Neural cell (in vitro differentiated cells): ENCODE measurements around the gene USP17L20. TPM values are rescaled to one million over a fixed set of nuclear protein-coding genes. Genes with fewer than 3 reads are reported as not detected.
"Not testable (repeated sequence)": the region's sequence is repeated elsewhere in the genome, so short reads cannot be mapped to it uniquely, and the experiment has no call there.

Source experiments
- H2AFZ ChIP-seq: fragments of 200-600, 300-800 bp; sonication (generic), shearing (Covaris generic); 2 replicates; pipeline ENCODE4 v1.6.0; 2014; ENCODE audit warnings: low read depth, mild to moderate bottlenecking, antibody characterized with exemption, low read length, moderate library complexity
- H3F3A ChIP-seq: fragments of 200-600 bp; shearing (Covaris generic); 2 replicates; pipeline ENCODE4 v1.6.1; 2016; ENCODE audit warnings: mild to moderate bottlenecking, moderate library complexity, mixed read lengths, antibody characterized with exemption, low read length; ENCODE audit not compliant: insufficient read depth, poor library complexity, severe bottlenecking
- H3K27ac ChIP-seq: fragments of 200-600, 300-800 bp; sonication (generic), shearing (Covaris generic); 2 replicates; pipeline ENCODE4 v1.5.1; 2014; ENCODE audit warnings: mild to moderate bottlenecking, low read length, moderate library complexity
- H3K27me3 ChIP-seq: fragments of 300-800, 200-600 bp; sonication (generic), shearing (Covaris generic); 2 replicates; pipeline ENCODE4 v1.6.0; 2014; ENCODE audit warnings: mild to moderate bottlenecking, low read depth, low read length, moderate library complexity; ENCODE audit not compliant: insufficient read depth
- H3K36me3 ChIP-seq: fragments of 300-800, 200-600 bp; sonication (generic), shearing (Covaris generic); 2 replicates; pipeline ENCODE4 v1.5.1; 2014; ENCODE audit warnings: mild to moderate bottlenecking, antibody characterized with exemption, low read length, moderate library complexity; ENCODE audit not compliant: insufficient read depth
- H3K4me2 ChIP-seq: fragments of 300-800, 200-600 bp; sonication (generic), shearing (Covaris generic); 2 replicates; pipeline ENCODE4 v1.6.0; 2014; ENCODE audit warnings: mild to moderate bottlenecking, low read length
- H3K4me3 ChIP-seq: fragments of 300-800, 200-600 bp; sonication (generic), shearing (Covaris generic); 2 replicates; pipeline ENCODE4 v1.5.1; 2014; ENCODE audit warnings: mild to moderate bottlenecking, low read length, moderate library complexity
- H3K79me2 ChIP-seq: fragments of 200-600 bp; shearing (Covaris generic); replicated peaks from 2 replicates; pipeline ENCODE4 v1.6.0; 2014; ENCODE audit warnings: mild to moderate bottlenecking, low read length, moderate library complexity; ENCODE audit not compliant: insufficient read depth
- H3K9ac ChIP-seq: fragments of 300-800, 200-600 bp; sonication (generic), shearing (Covaris generic); 2 replicates; pipeline ENCODE4 v1.6.1; 2016; ENCODE audit warnings: mild to moderate bottlenecking, low read length, mixed read lengths
- H3K9me2 ChIP-seq: fragments of 200-600 bp; shearing (Covaris generic); 2 replicates; pipeline ENCODE4 v1.6.1; 2016; ENCODE audit warnings: mild to moderate bottlenecking, low read length, mixed read lengths; ENCODE audit not compliant: insufficient read depth
- H3K9me3 ChIP-seq: fragments of 200-600, 300-800 bp; sonication (generic), shearing (Covaris generic); 2 replicates; pipeline ENCODE4 v1.6.1; 2016; ENCODE audit warnings: mild to moderate bottlenecking, mixed run types, low read length, moderate library complexity, mixed read lengths
- H4K20me1 ChIP-seq: fragments of 200-600 bp; shearing (Covaris generic); 2 replicates; pipeline ENCODE4 v1.6.1; 2016; ENCODE audit warnings: mild to moderate bottlenecking, mixed run types; ENCODE audit not compliant: insufficient read depth
- polyA plus RNA-seq: library from polyadenylated mRNA; depleted of rRNA; stranded (reverse); fragments of >200 nt; gene quantifications from 2 replicates; pipeline ENCODE4 v1.2.3, GENCODE V29; 2014

The USP17L20 gene
- polyA plus RNA-seq, 1 donor from 2014 or later: not detected

DNA sequence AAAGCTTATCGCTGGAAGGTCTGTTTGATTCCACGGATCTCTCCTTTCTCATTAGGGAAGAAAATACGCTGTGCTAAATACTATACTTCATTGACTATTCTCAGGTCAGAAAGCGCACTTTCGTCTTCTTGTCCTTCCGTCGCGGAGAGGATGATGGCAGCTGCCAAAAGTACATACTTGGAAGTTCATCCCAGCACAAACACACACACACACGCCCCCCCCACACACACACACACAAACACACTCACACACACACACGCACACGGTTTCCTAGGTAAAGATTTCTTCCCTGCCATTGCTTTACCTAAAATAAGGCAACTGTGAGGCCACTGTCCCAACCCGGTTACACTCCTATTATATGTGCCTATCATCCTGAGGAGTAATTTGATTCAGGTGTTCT is 19.5 kb upstream of the USP17L20 start:
- not testable (repeated sequence) for H3K9me2 ChIP-seq, H3K4me2 ChIP-seq, H3K9me3 ChIP-seq, H3K27me3 ChIP-seq, H3K79me2 ChIP-seq, H3K4me3 ChIP-seq, H3F3A ChIP-seq, H2AFZ ChIP-seq, H3K27ac ChIP-seq, H3K9ac ChIP-seq, H3K36me3 ChIP-seq, H4K20me1 ChIP-seq

DNA sequence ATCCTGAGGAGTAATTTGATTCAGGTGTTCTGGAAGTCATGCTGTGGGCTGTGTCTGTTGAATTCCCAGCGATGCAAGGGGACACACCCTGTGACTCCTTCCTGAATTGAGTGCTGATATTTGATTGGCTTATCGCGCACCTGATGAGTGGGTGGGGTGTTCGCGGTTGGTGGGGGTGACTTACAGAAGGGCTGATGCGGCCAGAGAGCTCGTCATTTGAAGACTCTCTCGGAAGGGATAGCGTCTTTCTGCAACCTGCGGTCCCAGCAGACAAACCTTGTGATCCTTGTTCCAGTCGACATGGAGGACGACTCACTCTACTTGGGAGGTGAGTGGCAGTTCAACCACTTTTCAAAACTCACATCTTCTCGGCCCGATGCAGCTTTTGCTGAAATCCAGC is 14.3 kb upstream of the USP17L20 start, which contains the start of gene USP17L17:
USP17L17 (plus strand) TSS at position 301 of the 400 bp plus-strand sequence; CDS start at position 301, 0 bp downstream.
- not testable (repeated sequence) for H3K79me2 ChIP-seq, H3F3A ChIP-seq, H3K9me3 ChIP-seq, H3K9ac ChIP-seq, H3K36me3 ChIP-seq, H3K4me2 ChIP-seq, H3K27me3 ChIP-seq, H2AFZ ChIP-seq, H3K27ac ChIP-seq, H4K20me1 ChIP-seq, H3K9me2 ChIP-seq, H3K4me3 ChIP-seq

DNA sequence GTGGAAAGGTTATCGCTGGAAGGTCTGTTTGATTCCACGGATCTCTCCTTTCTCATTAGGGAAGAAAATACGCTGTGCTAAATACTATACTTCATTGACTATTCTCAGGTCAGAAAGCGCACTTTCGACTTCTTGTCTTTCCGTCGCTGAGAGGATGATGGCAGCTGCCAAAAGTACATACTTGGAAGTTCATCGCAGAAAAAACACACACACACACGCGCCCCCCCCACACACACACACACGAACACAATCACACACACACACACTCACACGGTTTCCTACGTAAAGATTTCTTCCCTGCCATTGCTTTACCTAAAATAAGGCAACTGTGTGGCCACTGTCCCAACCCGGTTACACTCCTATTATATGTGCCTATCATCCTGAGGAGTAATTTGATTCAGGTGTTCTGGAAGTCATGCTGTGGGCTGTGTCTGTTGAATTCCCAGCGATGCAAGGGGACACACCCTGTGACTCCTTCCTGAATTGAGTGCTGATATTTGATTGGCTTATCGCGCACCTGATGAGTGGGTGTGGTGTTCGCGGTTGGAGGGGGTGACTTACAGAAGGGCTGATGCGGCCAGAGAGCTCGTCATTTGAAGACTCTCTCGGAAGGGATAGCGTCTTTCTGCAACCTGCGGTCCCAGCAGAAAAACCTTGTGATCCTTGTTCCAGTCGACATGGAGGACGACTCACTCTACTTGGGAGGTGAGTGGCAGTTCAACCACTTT is 9.8 kb upstream of the USP17L20 start, which contains the start of gene USP17L18:
USP17L18 (plus strand) TSS at position 678 of the 728 bp plus-strand sequence; CDS start at position 678, 0 bp downstream.
- not testable (repeated sequence) for H3K27me3 ChIP-seq, H3K9me2 ChIP-seq, H3K27ac ChIP-seq, H3K9me3 ChIP-seq, H3K4me3 ChIP-seq, H3K36me3 ChIP-seq, H3K79me2 ChIP-seq, H4K20me1 ChIP-seq, H3K4me2 ChIP-seq, H2AFZ ChIP-seq, H3F3A ChIP-seq, H3K9ac ChIP-seq

- H3K4me3 ChIP-seq, H2AFZ ChIP-seq: not testable (repeated sequence)
Measured at GRCh38 chr4:9253078-9253477, 4.8 kb upstream of the USP17L20 start, which contains the start of gene USP17L19. USP17L19 (plus strand) TSS chr4:9253378; CDS start chr4:9253378, 0 bp downstream.

GRCh38 chr4:9262572-9262971 is 4.6 kb downstream of the USP17L20 start, which contains the start of gene USP17L21:
USP17L21 (plus strand) TSS chr4:9262872; CDS start chr4:9262872, 0 bp downstream.
- H2AFZ ChIP-seq, H3K4me2 ChIP-seq, H3K27ac ChIP-seq, H3K36me3 ChIP-seq, H3K9ac ChIP-seq, H3K79me2 ChIP-seq, H3K4me3 ChIP-seq, H3K9me3 ChIP-seq, H3K9me2 ChIP-seq, H3F3A ChIP-seq, H3K27me3 ChIP-seq, H4K20me1 ChIP-seq: not testable (repeated sequence)

More at GRCh38 chr4:9253078-9253477, 4.8 kb upstream of the USP17L20 start, which contains the start of gene USP17L19:
- not testable (repeated sequence) for H3K27ac ChIP-seq, H4K20me1 ChIP-seq, H3K4me2 ChIP-seq, H3K9ac ChIP-seq, H3K9me3 ChIP-seq, H3K27me3 ChIP-seq, H3F3A ChIP-seq, H3K79me2 ChIP-seq, H3K9me2 ChIP-seq, H3K36me3 ChIP-seq

DNA sequence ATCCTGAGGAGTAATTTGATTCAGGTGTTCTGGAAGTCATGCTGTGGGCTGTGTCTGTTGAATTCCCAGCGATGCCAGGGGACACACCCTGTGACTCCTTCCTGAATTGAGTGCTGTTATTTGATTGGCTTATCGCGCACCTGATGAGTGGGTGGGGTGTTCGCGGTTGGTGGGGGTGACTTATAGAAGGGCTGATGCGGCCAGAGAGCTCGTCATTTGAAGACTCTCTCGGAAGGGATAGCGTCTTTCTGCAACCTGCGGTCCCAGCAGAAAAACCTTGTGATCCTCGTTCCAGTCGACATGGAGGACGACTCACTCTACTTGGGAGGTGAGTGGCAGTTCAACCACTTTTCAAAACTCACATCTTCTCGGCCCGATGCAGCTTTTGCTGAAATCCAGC is 9.4 kb downstream of the USP17L20 start, which contains the start of gene USP17L22:
USP17L22 (plus strand) TSS at position 301 of the 400 bp plus-strand sequence; CDS start at position 301, 0 bp downstream.
- not testable (repeated sequence) for H3K9me3 ChIP-seq, H3K27ac ChIP-seq, H4K20me1 ChIP-seq, H3K27me3 ChIP-seq, H2AFZ ChIP-seq, H3K36me3 ChIP-seq, H3K9ac ChIP-seq, H3K79me2 ChIP-seq, H3K4me2 ChIP-seq, H3K9me2 ChIP-seq, H3K4me3 ChIP-seq, H3F3A ChIP-seq

DNA sequence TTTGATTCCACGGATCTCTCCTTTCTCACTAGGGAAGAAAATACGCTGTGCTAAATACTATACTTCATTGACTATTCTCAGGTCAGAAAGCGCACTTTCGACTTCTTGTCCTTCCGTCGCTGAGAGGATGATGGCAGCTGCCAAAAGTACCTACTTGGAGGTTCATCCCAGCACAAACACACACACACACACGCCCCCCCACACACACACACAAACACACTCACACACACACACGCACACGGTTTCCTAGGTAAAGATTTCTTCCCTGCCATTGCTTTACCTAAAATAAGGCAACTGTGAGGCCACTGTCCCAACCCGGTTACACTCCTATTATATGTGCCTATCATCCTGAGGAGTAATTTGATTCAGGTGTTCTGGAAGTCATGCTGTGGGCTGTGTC is 13.8 kb downstream of the USP17L20 start:
- H3K4me3 ChIP-seq, H3K36me3 ChIP-seq, H3K9ac ChIP-seq, H3K27me3 ChIP-seq, H3K4me2 ChIP-seq, H3K27ac ChIP-seq, H3F3A ChIP-seq, H2AFZ ChIP-seq, H3K9me2 ChIP-seq, H4K20me1 ChIP-seq, H3K9me3 ChIP-seq, H3K79me2 ChIP-seq: not testable (repeated sequence)
